IMR-90 (cell line): Measurements from ENCODE around the gene CCDC83. TPM values are rescaled to one million over a fixed set of nuclear protein-coding genes. Genes with fewer than 3 reads are reported as not detected.

Experiments
- ATAC-seq: fragments of 200-7000 bp; cut with Tn5 transposase; 2 replicates; pipeline ENCODE4 v1.9.1; 2020; ENCODE audit warnings: low read depth, mild to moderate bottlenecking, moderate library complexity
- BruUV-seq: library from RNA; stranded (reverse); fragments of 400-500 nt; replicated peaks from 2 replicates; lab custom pipeline; 2021; lab: Mats Ljungman, UMichigan
- CTCF ChIA-PET: fragments of 300-600 bp; formaldehyde crosslinking; extraction: SDS; loops from one replicate; lab custom pipeline; 2021; ENCODE audit warnings: antibody characterized with exemption; lab: Yijun Ruan, JAX
- POLR2A ChIA-PET: fragments of 300-600 bp; sonication (Branson Sonifier 250); formaldehyde crosslinking; loops from one replicate; lab custom pipeline; 2022; ENCODE audit warnings: antibody characterized with exemption; ENCODE audit not compliant: unreplicated experiment; lab: Charles Lee
- DNase-seq: peaks from one replicate; pipeline ENCODE4 v3.0.0; 2013
- H2AFZ ChIP-seq: replicated peaks from 2 replicates; pipeline ENCODE3; 2013; ENCODE audit warnings: low read length, mild to moderate bottlenecking; ENCODE audit not compliant: poor library complexity
- H2AK5ac ChIP-seq: 2 replicates; pipeline ENCODE4 v1.6.1; 2013; ENCODE audit warnings: low read depth, low read length, inconsistent platforms
- H2AK9ac ChIP-seq: replicated peaks from 2 replicates; pipeline ENCODE3; 2013; ENCODE audit warnings: mild to moderate bottlenecking, low read depth, low read length, moderate library complexity; ENCODE audit not compliant: poor library complexity
- H2BK120ac ChIP-seq: 2 replicates; pipeline ENCODE4 v1.6.1; 2013; ENCODE audit warnings: low read depth, low read length, inconsistent platforms
- H2BK15ac ChIP-seq: 3 replicates; pipeline ENCODE4 v1.6.1; 2013; ENCODE audit warnings: low read depth, low read length, inconsistent platforms
- H2BK20ac ChIP-seq: 2 replicates; pipeline ENCODE4 v1.6.1; 2013; ENCODE audit warnings: low read depth, mild to moderate bottlenecking, inconsistent platforms, low read length, moderate library complexity
- H2BK5ac ChIP-seq: 2 replicates; pipeline ENCODE4 v1.6.1; 2013; ENCODE audit warnings: mild to moderate bottlenecking, low read depth, low read length, inconsistent platforms; ENCODE audit not compliant: poor library complexity, severe bottlenecking
- H3K14ac ChIP-seq: replicated peaks from 2 replicates; pipeline ENCODE4 v1.6.1; 2013; ENCODE audit warnings: low read depth, low read length, inconsistent platforms
- H3K18ac ChIP-seq: 2 replicates; pipeline ENCODE4 v1.6.1; 2013; ENCODE audit warnings: low read depth, low read length, control low read depth
- H3K23ac ChIP-seq: 2 replicates; pipeline ENCODE4 v1.6.1; 2013; ENCODE audit warnings: low read depth, low read length, inconsistent platforms
- H3K27ac ChIP-seq: 2 replicates; pipeline ENCODE4 v1.5.1; 2013; ENCODE audit warnings: mild to moderate bottlenecking, control low read depth, low read length; ENCODE audit not compliant: insufficient read depth
- H3K27me3 ChIP-seq: 2 replicates; pipeline ENCODE4 v1.6.1; 2013; ENCODE audit warnings: low read length; ENCODE audit not compliant: control insufficient read depth, insufficient read depth
- H3K36me3 ChIP-seq: 2 replicates; pipeline ENCODE4 v1.6.1; 2013; ENCODE audit warnings: low read length, mixed read lengths; ENCODE audit not compliant: control insufficient read depth, insufficient read depth
- H3K4ac ChIP-seq: 2 replicates; pipeline ENCODE4 v1.6.1; 2013; ENCODE audit warnings: low read depth, low read length, inconsistent platforms
- H3K4me1 ChIP-seq: 2 replicates; pipeline ENCODE4 v1.6.1; 2013; ENCODE audit warnings: low read length, mixed read lengths; ENCODE audit not compliant: control insufficient read depth, insufficient read depth
- H3K4me2 ChIP-seq: 2 replicates; pipeline ENCODE4 v1.6.1; 2013; ENCODE audit warnings: low read depth, mild to moderate bottlenecking, control low read depth, low read length, moderate library complexity
- H3K4me3 ChIP-seq: 2 replicates; pipeline ENCODE4 v1.5.1; 2013; ENCODE audit warnings: low read depth, mild to moderate bottlenecking, control low read depth, low read length, moderate library complexity; ENCODE audit not compliant: insufficient read depth
- H3K56ac ChIP-seq: 2 replicates; pipeline ENCODE4 v1.6.1; 2013; ENCODE audit warnings: low read length, inconsistent platforms; ENCODE audit not compliant: insufficient read depth; ENCODE audit errors: extremely low read depth
- H3K79me1 ChIP-seq, 2 experiments: 2 replicates each; pipeline ENCODE4 v1.6.1; 2013; ENCODE audit warnings: low read length in 2 of 2, inconsistent platforms in 1 of 2, low read depth in 1 of 2
- H3K9ac ChIP-seq: 2 replicates; pipeline ENCODE4 v1.6.1; 2013; ENCODE audit warnings: low read depth, low read length, control low read depth
- H3K9me1 ChIP-seq: 2 replicates; pipeline ENCODE4 v1.6.1; 2013; ENCODE audit warnings: low read length, inconsistent platforms; ENCODE audit not compliant: insufficient read depth
- H3K9me3 ChIP-seq: 2 replicates; pipeline ENCODE4 v1.6.1; 2013; ENCODE audit warnings: low read length; ENCODE audit not compliant: control insufficient read depth, insufficient read depth
- H4K20me1 ChIP-seq: 2 replicates; pipeline ENCODE4 v1.6.1; 2013; ENCODE audit warnings: low read length, inconsistent platforms; ENCODE audit not compliant: insufficient read depth
- H4K5ac ChIP-seq: 2 replicates; pipeline ENCODE4 v1.6.1; 2013; ENCODE audit warnings: mild to moderate bottlenecking, low read depth, low read length, control low read depth
- H4K8ac ChIP-seq, 2 experiments: 2 replicates each; pipeline ENCODE4 v1.6.1; 2013; ENCODE audit warnings: low read depth in 2 of 2, low read length in 2 of 2, control low read depth in 1 of 2, inconsistent platforms in 1 of 2
- H4K91ac ChIP-seq: 2 replicates; pipeline ENCODE4 v1.6.1; 2013; ENCODE audit warnings: low read depth, low read length, inconsistent platforms; ENCODE audit not compliant: insufficient read depth
- BHLHE40 ChIP-seq: fragments of 150-350 bp; IDR thresholded peaks from 2 replicates; pipeline ENCODE4 v1.6.1; 2016; ENCODE audit warnings: mild to moderate bottlenecking, low read depth, low read length
- MAZ ChIP-seq: IDR thresholded peaks from 2 replicates; pipeline ENCODE4 v1.6.1; 2012; ENCODE audit warnings: low read depth, mild to moderate bottlenecking, low read length, improper control_type of control experiment, moderate library complexity, borderline replicate concordance
- MXI1 ChIP-seq: IDR thresholded peaks from 2 replicates; pipeline ENCODE4 v1.6.1; 2012; ENCODE audit warnings: low read depth, mild to moderate bottlenecking, low read length, moderate library complexity, borderline replicate concordance
- NFE2L2 ChIP-seq: fragments of 150-350 bp; IDR thresholded peaks from 2 replicates; pipeline ENCODE4 v1.6.1; 2016; ENCODE audit warnings: low read depth, mild to moderate bottlenecking, low read length
- POLR2A ChIP-seq: IDR thresholded peaks from 2 replicates; pipeline ENCODE4 v1.6.1; 2012; ENCODE audit warnings: mild to moderate bottlenecking, low read depth, low read length
- RCOR1 ChIP-seq: IDR thresholded peaks from 2 replicates; pipeline ENCODE4 v1.6.1; 2012; ENCODE audit warnings: mild to moderate bottlenecking, low read length, improper control_type of control experiment; ENCODE audit not compliant: insufficient replicate concordance
- RFX5 ChIP-seq: IDR thresholded peaks from 2 replicates; pipeline ENCODE4 v1.8.0; 2012; ENCODE audit warnings: low read depth, mild to moderate bottlenecking, low read length, moderate library complexity
- WGBS, 2 experiments: methylation state at CpG; one replicate each; pipeline versions ENCODE4 v1.1.5 to v1.1.7; 2013; ENCODE audit warnings: missing lambda C conversion rate in 2 of 2; ENCODE audit not compliant: insufficient read length in 1 of 2; ENCODE audit errors: extremely low coverage in 2 of 2; 5-methylcytosine and 5-hydroxymethylcytosine counted together
- dilution Hi-C: fragments of 300-500 bp; cut with HindIII; formaldehyde crosslinking; loops from one replicate; pipeline ENCODE4 v1.14.3; 2018; ENCODE audit warnings: low sequenced_read_pairs; ENCODE audit not compliant: unreplicated experiment
- in situ Hi-C: fragments of 300-500 bp; cut with MboI; formaldehyde crosslinking; loops from 3 replicates; pipeline ENCODE4 v1.14.3; 2019; ENCODE audit warnings: low sequenced_read_pairs, inconsistent platforms, mixed read lengths
- intact Hi-C: fragments of 100-400 bp; cut with micrococcal nuclease; formaldehyde crosslinking; loops from 2 replicates; pipeline ENCODE4 v1.10.0; 2022
- polyA plus RNA-seq, 3 experiments: library from polyadenylated mRNA; depleted of rRNA; stranded (reverse); fragments of >200 nt; gene quantifications; 2 replicates each; pipeline ENCODE4 v1.2.3, GENCODE V29; 2012; ENCODE audit warnings: low replicate concordance in 1 of 3
- total RNA-seq: library from RNA; depleted of rRNA; stranded (reverse); fragments of >200 nt; gene quantifications from 2 replicates; pipeline ENCODE4 v1.2.3, GENCODE V29; 2012
- TF ChIP-seq, protein P1 (sequence below): fragments of 150-350 bp; IDR thresholded peaks from 2 replicates; pipeline ENCODE4 v1.6.1; 2016; ENCODE audit warnings: low read depth, mild to moderate bottlenecking, low read length, moderate library complexity, borderline replicate concordance

CCDC83 gene
- total and polyA plus RNA-seq, 2 of the 4 experiments (the other 2 are of a cell fraction): not detected

- peaks cover 26% of the 10 kb centered on the region for H4K20me1 ChIP-seq
- H3K27me3 ChIP-seq: no peaks in the 10 kb centered on the region
- H3K4me2 ChIP-seq: no peak overlapping the region
- no peak overlapping the region for H4K5ac ChIP-seq
- H3K4me3 ChIP-seq: no peak overlapping the region
- TF ChIP-seq NFE2L2: no peak
- TF ChIP-seq POLR2A: no peak
- TF ChIP-seq RFX5: no peak
- no peak for TF ChIP-seq MXI1
- TF ChIP-seq, protein P1, sequence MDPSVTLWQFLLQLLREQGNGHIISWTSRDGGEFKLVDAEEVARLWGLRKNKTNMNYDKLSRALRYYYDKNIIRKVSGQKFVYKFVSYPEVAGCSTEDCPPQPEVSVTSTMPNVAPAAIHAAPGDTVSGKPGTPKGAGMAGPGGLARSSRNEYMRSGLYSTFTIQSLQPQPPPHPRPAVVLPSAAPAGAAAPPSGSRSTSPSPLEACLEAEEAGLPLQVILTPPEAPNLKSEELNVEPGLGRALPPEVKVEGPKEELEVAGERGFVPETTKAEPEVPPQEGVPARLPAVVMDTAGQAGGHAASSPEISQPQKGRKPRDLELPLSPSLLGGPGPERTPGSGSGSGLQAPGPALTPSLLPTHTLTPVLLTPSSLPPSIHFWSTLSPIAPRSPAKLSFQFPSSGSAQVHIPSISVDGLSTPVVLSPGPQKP: no peak
- no peak for TF ChIP-seq MAZ
- no peak for TF ChIP-seq RCOR1
- no peak for TF ChIP-seq BHLHE40
- H2AFZ ChIP-seq: no peak overlapping the region
- peaks cover 21% of the 10 kb centered on the region for H3K36me3 ChIP-seq
- WGBS, 2 experiments: 63% methylated on average over 2 of the region's 3 CpGs; no CpG with 5 or more reads in 1 of the 2 experiments
- H3K23ac ChIP-seq: no peak overlapping the region
- no peak overlapping the region for H3K9ac ChIP-seq
- H3K9me3 ChIP-seq: no peaks in the 10 kb centered on the region
- intact Hi-C loops (no loop called here), in situ Hi-C loops (no loop called here), dilution Hi-C loops (no loop called here)
- peaks cover 8 to 58% of the 10 kb centered on the region in 2 experiments for H3K79me1 ChIP-seq
- no peak overlapping the region for H2BK15ac ChIP-seq
- CTCF ChIA-PET: no interaction called here
- no peak overlapping the region for H3K14ac ChIP-seq
- no peak overlapping the region for H2BK5ac ChIP-seq
- H4K91ac ChIP-seq: no peak overlapping the region
- H3K9me1 ChIP-seq: peaks cover 14% of the 10 kb centered on the region
- no peak overlapping the region for H4K8ac ChIP-seq
- H2AK9ac ChIP-seq: no peak overlapping the region
- no peak overlapping the region for H2BK20ac ChIP-seq
- BruUV-seq: no TSS peak
- no peak overlapping the region for H3K4ac ChIP-seq
- H3K18ac ChIP-seq: no peak overlapping the region
- peaks cover 7% of the 10 kb centered on the region for H3K4me1 ChIP-seq
- no peak for ATAC-seq
- POLR2A ChIA-PET: no interaction called here
- DNase-seq: no peak
- H3K56ac ChIP-seq: no peak overlapping the region
- H2BK120ac ChIP-seq: no peak overlapping the region
- no peak overlapping the region for H2AK5ac ChIP-seq
- no peak overlapping the region for H3K27ac ChIP-seq
Measured at GRCh38 chr11:85960678-85961077, 105.5 kb downstream of the CCDC83 start.
